Prostate gland (tissue), 2 donors: ENCODE data around the gene PIK3C3.

Experiments
- CTCF ChIP-seq, 4 experiments: fragments of 200-600 bp in 2 of 4; fragments of 450-650 bp in 2 of 4; sonication (generic) in 2 of 4; IDR thresholded peaks; 1 replicate in 3 of 4; 2 replicates in 1 of 4; pipeline ENCODE4 v1.5.1; 2016 to 2019; ENCODE audit warnings: antibody characterized with exemption in 4 of 4, mild to moderate bottlenecking in 2 of 4, moderate library complexity in 2 of 4
- POLR2A ChIP-seq: fragments of 450-650 bp; IDR thresholded peaks from one replicate; pipeline ENCODE4 v1.6.1; 2016; ENCODE audit warnings: antibody characterized with exemption, mild to moderate bottlenecking

GRCh38 chr18:41948544-41949110, 6.4 kb upstream of the PIK3C3 start:
- TF ChIP-seq CTCF (IDR thresholded peaks at IDR 0.05) (no peak), POLR2A (no peak)
